KMS-11 (cell line): ENCODE measurements around the gene MYL4.

Experiments used
- H2AFZ ChIP-seq: fragments of 200-600 bp; sonication (generic); 2 replicates; pipeline ENCODE4 v1.6.1; 2016; ENCODE audit warnings: antibody characterized with exemption, mixed run types, low read depth
- H3K27ac ChIP-seq: fragments of 200-600 bp; sonication (generic); 2 replicates; pipeline ENCODE4 v1.6.1; 2016; ENCODE audit warnings: mild to moderate bottlenecking, mixed run types
- H3K27me3 ChIP-seq: fragments of 200-600 bp; sonication (generic); 2 replicates; pipeline ENCODE4 v1.6.1; 2017; ENCODE audit warnings: mild to moderate bottlenecking, low read depth, mixed run types, moderate library complexity; ENCODE audit not compliant: insufficient read depth
- H3K36me3 ChIP-seq: fragments of 200-600 bp; sonication (generic); 2 replicates; pipeline ENCODE4 v1.6.1; 2017; ENCODE audit warnings: mild to moderate bottlenecking, mixed run types; ENCODE audit not compliant: insufficient read depth
- H3K4me1 ChIP-seq: fragments of 200-600 bp; sonication (generic); 2 replicates; pipeline ENCODE4 v1.6.1; 2016; ENCODE audit warnings: mild to moderate bottlenecking, low read depth, mixed run types; ENCODE audit not compliant: poor library complexity, severe bottlenecking
- H3K4me2 ChIP-seq: fragments of 200-600 bp; sonication (generic); 2 replicates; pipeline ENCODE4 v1.7.0; 2016; ENCODE audit warnings: mild to moderate bottlenecking, mixed run types
- H3K4me3 ChIP-seq: fragments of 200-600 bp; sonication (generic); IDR thresholded peaks from 2 replicates; pipeline ENCODE4 v1.6.1; 2017; ENCODE audit warnings: low read depth, low read length, mixed read lengths; ENCODE audit not compliant: insufficient read depth
- H3K79me2 ChIP-seq: fragments of 200-600 bp; sonication (generic); 2 replicates; pipeline ENCODE4 v1.6.1; 2016; ENCODE audit warnings: low read depth, mixed run types; ENCODE audit not compliant: insufficient read depth
- H3K9ac ChIP-seq: fragments of 200-600 bp; sonication (generic); 2 replicates; pipeline ENCODE4 v1.6.1; 2016; ENCODE audit warnings: mild to moderate bottlenecking, mixed run types
- H4K20me1 ChIP-seq: fragments of 200-600 bp; sonication (generic); 2 replicates; pipeline ENCODE4 v1.6.1; 2016; ENCODE audit warnings: mild to moderate bottlenecking, mixed run types; ENCODE audit not compliant: insufficient read depth
- CTCF ChIP-seq: fragments of 200-600 bp; sonication (generic); conservative IDR thresholded peaks from 2 replicates; pipeline ENCODE4 v1.6.1; 2017; ENCODE audit warnings: low read depth, mild to moderate bottlenecking, antibody characterized with exemption, low read length, moderate library complexity, mixed read lengths

Gene MYL4

GRCh38 chr17:47230864-47231263, 21.7 kb downstream of the MYL4 start:
- no peak overlapping the region for H3K9ac ChIP-seq
- no peak overlapping the region for H3K4me3 ChIP-seq
- H3K27ac ChIP-seq = no peak overlapping the region
- no peak for TF ChIP-seq CTCF
- peak overlapping the region; percentile 89; the same call in 1 of the 2 replicates for H2AFZ ChIP-seq
- no peaks in the 10 kb centered on the region for H3K79me2 ChIP-seq
- peak overlapping the region; percentile 52 for H3K4me2 ChIP-seq
- no peaks in the 10 kb centered on the region for H3K27me3 ChIP-seq
- H3K36me3 ChIP-seq = no peaks in the 10 kb centered on the region
- peaks cover 15% of the 10 kb centered on the region for H3K4me1 ChIP-seq
- no peaks in the 10 kb centered on the region for H4K20me1 ChIP-seq

GRCh38 chr17:47231334-47231733, 22.2 kb downstream of the MYL4 start:
- H3K4me3 ChIP-seq = no peak overlapping the region
- 0 out of 2 replicates have a peak overlapping the region, but pooled peaks have one; percentile 89 for H2AFZ ChIP-seq
- H3K36me3 ChIP-seq = no peaks in the 10 kb centered on the region
- H3K4me1 ChIP-seq = peaks cover 15% of the 10 kb centered on the region
- peak overlapping the region; percentile 52; the same call in 1 of the 2 replicates for H3K4me2 ChIP-seq
- H3K27ac ChIP-seq = no peak overlapping the region
- H3K9ac ChIP-seq = no peak overlapping the region
- no peaks in the 10 kb centered on the region for H4K20me1 ChIP-seq
- no peaks in the 10 kb centered on the region for H3K27me3 ChIP-seq
- TF ChIP-seq CTCF = no peak
- H3K79me2 ChIP-seq = no peaks in the 10 kb centered on the region

GRCh38 chr17:47231866-47232265, 22.7 kb downstream of the MYL4 start:
- H3K4me3 ChIP-seq = no peak overlapping the region
- no peaks in the 10 kb centered on the region for H3K79me2 ChIP-seq
- H3K4me1 ChIP-seq = peaks cover 15% of the 10 kb centered on the region
- H4K20me1 ChIP-seq = no peaks in the 10 kb centered on the region
- no peak for TF ChIP-seq CTCF
- no peaks in the 10 kb centered on the region for H3K27me3 ChIP-seq
- H3K36me3 ChIP-seq = no peaks in the 10 kb centered on the region
- no peak overlapping the region for H3K27ac ChIP-seq
- H3K9ac ChIP-seq = no peak overlapping the region
- H2AFZ ChIP-seq = no peak overlapping the region
- no peak overlapping the region for H3K4me2 ChIP-seq

- H3K27ac ChIP-seq = no peak overlapping the region
- TF ChIP-seq CTCF = no peak
- H3K79me2 ChIP-seq = no peaks in the 10 kb centered on the region
- no peaks in the 10 kb centered on the region for H3K27me3 ChIP-seq
- H3K36me3 ChIP-seq = no peaks in the 10 kb centered on the region
- H2AFZ ChIP-seq = no peak overlapping the region
- no peak overlapping the region for H3K4me3 ChIP-seq
- H3K4me2 ChIP-seq = no peak overlapping the region
- no peaks in the 10 kb centered on the region for H4K20me1 ChIP-seq
- peaks cover 15% of the 10 kb centered on the region for H3K4me1 ChIP-seq
- no peak overlapping the region for H3K9ac ChIP-seq
Observed at GRCh38 chr17:47232465-47232864, 23.3 kb downstream of the MYL4 start.
